ENCODE data around the gene MYO1G. TPM values are rescaled to one million over a fixed set of nuclear protein-coding genes. Genes with fewer than 3 reads are reported as not detected.

The MYO1G gene
- total RNA-seq, 1 experiment from 2014 or later: 0.41 TPM

GRCh38 chr7:44969049-44969700 is 9.6 kb downstream of the MYO1G start:
- BruUV-seq (replicated peaks): no TSS peak
- ATAC-seq: no peak
- in situ Hi-C loops (cut with HindIII; ENCODE audit: low pct_unique_long_range_greater_than_20kb, low sequenced_read_pairs): no loop called here
- TF ChIP-seq TCF7L2 (IDR thresholded peaks at IDR 0.05; ENCODE audit: low read depth, low read length) (no peak), SIN3A (IDR thresholded peaks at IDR 0.05; ENCODE audit: borderline replicate concordance, insufficient read depth, low read depth, low read length) (no peak), REST (IDR thresholded peaks at IDR 0.05; ENCODE audit: insufficient read depth in 1 of 2, low read depth in 2 of 2, low read length in 1 of 2) (no peak), POLR2AphosphoS5 (IDR thresholded peaks at IDR 0.05; ENCODE audit: low read depth, low read length) (no peak)
- TF ChIP-seq, protein P1, sequence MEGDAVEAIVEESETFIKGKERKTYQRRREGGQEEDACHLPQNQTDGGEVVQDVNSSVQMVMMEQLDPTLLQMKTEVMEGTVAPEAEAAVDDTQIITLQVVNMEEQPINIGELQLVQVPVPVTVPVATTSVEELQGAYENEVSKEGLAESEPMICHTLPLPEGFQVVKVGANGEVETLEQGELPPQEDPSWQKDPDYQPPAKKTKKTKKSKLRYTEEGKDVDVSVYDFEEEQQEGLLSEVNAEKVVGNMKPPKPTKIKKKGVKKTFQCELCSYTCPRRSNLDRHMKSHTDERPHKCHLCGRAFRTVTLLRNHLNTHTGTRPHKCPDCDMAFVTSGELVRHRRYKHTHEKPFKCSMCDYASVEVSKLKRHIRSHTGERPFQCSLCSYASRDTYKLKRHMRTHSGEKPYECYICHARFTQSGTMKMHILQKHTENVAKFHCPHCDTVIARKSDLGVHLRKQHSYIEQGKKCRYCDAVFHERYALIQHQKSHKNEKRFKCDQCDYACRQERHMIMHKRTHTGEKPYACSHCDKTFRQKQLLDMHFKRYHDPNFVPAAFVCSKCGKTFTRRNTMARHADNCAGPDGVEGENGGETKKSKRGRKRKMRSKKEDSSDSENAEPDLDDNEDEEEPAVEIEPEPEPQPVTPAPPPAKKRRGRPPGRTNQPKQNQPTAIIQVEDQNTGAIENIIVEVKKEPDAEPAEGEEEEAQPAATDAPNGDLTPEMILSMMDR (IDR thresholded peaks at IDR 0.05): no peak
- CTCF ChIA-PET: interaction anchor here (0.6 kb wide), 1 partner anchor 166 kb away, joined by 6 read pairs; no protein-coding TSS in a partner anchor
- Histone ChIP-seq H3K4me1 (ENCODE audit: control insufficient read depth, insufficient read depth, low read length) (no peaks in the 10 kb centered on the region; the same call in 1 of the 2 replicates), H3K9me3 (ENCODE audit: control insufficient read depth, insufficient read depth, low read depth, low read length) (no peaks in the 10 kb centered on the region), H3K27ac (ENCODE audit: low read length) (no peak overlapping the region), H3K27me3 (ENCODE audit: control insufficient read depth, insufficient read depth, low read length) (no peaks in the 10 kb centered on the region), H3K36me3 (ENCODE audit: control insufficient read depth, insufficient read depth, low read length) (no peaks in the 10 kb centered on the region), H3K4me3 (ENCODE audit: low read depth in 2 of 2, low read length in 2 of 2) (no peak overlapping the region)
- DNase-seq (ENCODE audit: low read depth, low spot score): no peak
- intact Hi-C loops (cut with micrococcal nuclease; ENCODE audit: unreplicated experiment): no loop called here
- POLR2A ChIA-PET: no interaction called here

GRCh38 chr7:44967571-44968446 is 11.0 kb downstream of the MYO1G start:
- intact Hi-C loops (cut with micrococcal nuclease; ENCODE audit: unreplicated experiment): no loop called here
- H3K9me3 ChIP-seq (ENCODE audit: control insufficient read depth, insufficient read depth, low read depth, low read length): no peaks in the 10 kb centered on the region
- no peak overlapping the region for H3K4me3 ChIP-seq (ENCODE audit: low read depth in 2 of 2, low read length in 2 of 2)
- no peaks in the 10 kb centered on the region for H3K36me3 ChIP-seq (ENCODE audit: control insufficient read depth, insufficient read depth, low read length)
- ChIA-PET CTCF (no interaction called here), POLR2A (no interaction called here)
- no peak for TF ChIP-seq SIN3A (IDR thresholded peaks at IDR 0.05; ENCODE audit: borderline replicate concordance, insufficient read depth, low read depth, low read length)
- no peak for TF ChIP-seq REST (IDR thresholded peaks at IDR 0.05; ENCODE audit: insufficient read depth in 1 of 2, low read depth in 2 of 2, low read length in 1 of 2)
- no peak for TF ChIP-seq TCF7L2 (IDR thresholded peaks at IDR 0.05; ENCODE audit: low read depth, low read length)
- TF ChIP-seq, protein P1 (IDR thresholded peaks at IDR 0.05): peak; percentile 76
- no peak for DNase-seq (ENCODE audit: low read depth, low spot score)
- H3K27me3 ChIP-seq (ENCODE audit: control insufficient read depth, insufficient read depth, low read length): no peaks in the 10 kb centered on the region
- no TSS peak for BruUV-seq (replicated peaks)
- in situ Hi-C loops (cut with HindIII; ENCODE audit: low pct_unique_long_range_greater_than_20kb, low sequenced_read_pairs): no loop called here
- H3K27ac ChIP-seq (ENCODE audit: low read length): no peak overlapping the region
- peak; percentile 24; the same call in 1 of the 2 replicates for ATAC-seq
- H3K4me1 ChIP-seq (ENCODE audit: control insufficient read depth, insufficient read depth, low read length): no peaks in the 10 kb centered on the region
